ENCODE data around the gene TRIM16.
"Not testable (repeated sequence)": the region's sequence is repeated elsewhere in the genome, so short reads cannot be mapped to it uniquely, and the experiment has no call there.

DNA sequence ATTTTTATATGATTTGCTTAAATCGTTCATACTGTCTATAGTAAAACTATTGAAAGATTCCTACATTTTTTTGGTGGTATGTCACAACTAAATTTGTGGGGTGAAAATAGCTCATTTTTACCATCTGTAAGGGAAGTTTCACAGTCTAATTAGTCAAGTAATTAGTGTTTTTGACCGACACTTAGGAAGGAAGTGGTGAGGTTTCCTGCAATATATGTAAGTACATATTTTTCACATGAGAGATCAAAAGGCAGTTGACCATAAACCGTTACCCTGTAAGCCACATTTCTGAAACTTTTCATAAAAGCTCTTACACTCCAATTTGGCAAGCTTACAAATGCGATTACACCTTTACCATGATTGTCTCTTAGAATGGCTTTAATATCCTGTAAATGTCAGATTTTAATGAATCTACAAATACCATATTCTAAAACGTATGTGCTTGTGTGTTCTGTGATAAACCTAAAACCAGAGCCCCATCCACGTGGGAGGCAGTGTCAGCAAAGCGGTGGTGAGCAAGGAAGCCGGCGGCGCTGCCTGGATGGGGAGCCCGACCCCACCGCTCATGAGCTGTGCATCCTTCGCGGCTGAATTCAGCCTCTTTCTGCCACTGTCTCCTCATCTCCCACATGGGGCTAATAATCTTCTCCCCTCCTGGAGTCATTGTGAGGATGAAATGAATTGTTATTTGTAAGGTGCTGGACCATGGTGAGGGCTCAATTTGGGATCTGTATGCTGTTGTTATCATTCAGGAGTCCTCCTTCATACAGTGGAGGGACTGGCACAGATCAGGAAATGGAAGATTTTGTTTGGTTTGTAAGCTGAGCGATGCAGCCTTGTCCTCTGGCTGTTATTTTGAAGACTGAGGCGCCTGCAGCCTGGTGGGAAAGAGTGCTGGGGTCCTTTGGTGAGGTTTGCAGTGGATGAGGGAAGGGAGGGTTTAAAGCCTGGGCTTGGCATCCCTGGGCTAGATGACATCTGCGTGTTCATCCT lies 94.3 kb downstream of the TRIM16 start:
- TF ChIP-seq POLR2A (IDR thresholded peaks at IDR 0.05): not testable (repeated sequence)
- TF ChIP-seq, protein P1, sequence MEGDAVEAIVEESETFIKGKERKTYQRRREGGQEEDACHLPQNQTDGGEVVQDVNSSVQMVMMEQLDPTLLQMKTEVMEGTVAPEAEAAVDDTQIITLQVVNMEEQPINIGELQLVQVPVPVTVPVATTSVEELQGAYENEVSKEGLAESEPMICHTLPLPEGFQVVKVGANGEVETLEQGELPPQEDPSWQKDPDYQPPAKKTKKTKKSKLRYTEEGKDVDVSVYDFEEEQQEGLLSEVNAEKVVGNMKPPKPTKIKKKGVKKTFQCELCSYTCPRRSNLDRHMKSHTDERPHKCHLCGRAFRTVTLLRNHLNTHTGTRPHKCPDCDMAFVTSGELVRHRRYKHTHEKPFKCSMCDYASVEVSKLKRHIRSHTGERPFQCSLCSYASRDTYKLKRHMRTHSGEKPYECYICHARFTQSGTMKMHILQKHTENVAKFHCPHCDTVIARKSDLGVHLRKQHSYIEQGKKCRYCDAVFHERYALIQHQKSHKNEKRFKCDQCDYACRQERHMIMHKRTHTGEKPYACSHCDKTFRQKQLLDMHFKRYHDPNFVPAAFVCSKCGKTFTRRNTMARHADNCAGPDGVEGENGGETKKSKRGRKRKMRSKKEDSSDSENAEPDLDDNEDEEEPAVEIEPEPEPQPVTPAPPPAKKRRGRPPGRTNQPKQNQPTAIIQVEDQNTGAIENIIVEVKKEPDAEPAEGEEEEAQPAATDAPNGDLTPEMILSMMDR (IDR thresholded peaks at IDR 0.05): not testable (repeated sequence)
